MCF 10A (cell line): ENCODE measurements around the gene RPS18. TPM values are rescaled to one million over a fixed set of nuclear protein-coding genes. Genes with fewer than 3 reads are reported as not detected.
"Not testable (repeated sequence)": the region's sequence is repeated elsewhere in the genome, so short reads cannot be mapped to it uniquely, and the experiment has no call there.

ENCODE experiments used
- Bru-seq: library from RNA; stranded (reverse); fragments of 400-500 nt; gene quantifications from one replicate; lab custom pipeline; 2021; lab: Mats Ljungman, UMichigan
- BruChase-seq, 2 experiments: library from RNA; stranded (reverse); fragments of 400-500 nt; gene quantifications; one replicate each; lab custom pipeline; 2021; lab: Mats Ljungman, UMichigan
- BruUV-seq: library from RNA; stranded (reverse); fragments of 400-500 nt; replicated peaks from 2 replicates; lab custom pipeline; 2021; lab: Mats Ljungman, UMichigan
- CTCF ChIA-PET: fragments of 300-600 bp; sonication (Branson Sonifier 250); formaldehyde crosslinking; extraction: SDS; loops from one replicate; lab custom pipeline; 2021; ENCODE audit warnings: antibody characterized with exemption, inconsistent platforms; lab: Yijun Ruan, JAX
- POLR2A ChIA-PET: fragments of 300-600, 350-650 bp; sonication (Branson Sonifier 250); formaldehyde crosslinking; extraction: SDS; loops from one replicate; lab custom pipeline; 2020; ENCODE audit warnings: antibody characterized with exemption, inconsistent platforms; lab: Yijun Ruan, JAX
- DNase-seq: peaks from one replicate; pipeline ENCODE4 v3.0.0-alpha.2; 2018; ENCODE audit not compliant: unreplicated experiment
- H3K27ac Mint-ChIP-seq: one replicate; pipeline ENCODE4 v1.8.0; 2022; ENCODE audit warnings: mild to moderate bottlenecking, low read depth, mixed read lengths; ENCODE audit not compliant: unreplicated experiment
- H3K27me3 Mint-ChIP-seq: one replicate; pipeline ENCODE4 v1.8.0; 2022; ENCODE audit warnings: mixed read lengths; ENCODE audit not compliant: insufficient read depth, unreplicated experiment
- H3K36me3 Mint-ChIP-seq: one replicate; pipeline ENCODE4 v1.8.0; 2022; ENCODE audit warnings: mild to moderate bottlenecking, moderate library complexity, mixed read lengths; ENCODE audit not compliant: insufficient read depth, unreplicated experiment
- H3K4me1 Mint-ChIP-seq: one replicate; pipeline ENCODE4 v1.8.0; 2022; ENCODE audit warnings: mixed read lengths; ENCODE audit not compliant: insufficient read depth, unreplicated experiment
- H3K4me3 Mint-ChIP-seq: one replicate; pipeline ENCODE4 v1.8.0; 2022; ENCODE audit warnings: mild to moderate bottlenecking, moderate library complexity, mixed read lengths; ENCODE audit not compliant: unreplicated experiment
- H3K9me3 Mint-ChIP-seq: one replicate; pipeline ENCODE4 v1.8.0; 2022; ENCODE audit warnings: mixed read lengths; ENCODE audit not compliant: unreplicated experiment
- CTCF ChIP-seq: fragments of 200-600 bp; IDR thresholded peaks from one replicate; pipeline ENCODE4 v1.8.0; 2022; ENCODE audit warnings: antibody characterized with exemption, mild to moderate bottlenecking; ENCODE audit not compliant: unreplicated experiment
- intact Hi-C: fragments of 100-400 bp; cut with micrococcal nuclease; formaldehyde crosslinking; loops from 2 replicates; pipeline ENCODE4 v1.14.1; 2022
- long read RNA-seq: library from polyadenylated mRNA; stranded (forward); transcript quantifications from one replicate; pipeline ENCODE4 v2.0.0, GENCODE V29; 2022
- total RNA-seq: library from RNA; stranded (reverse); gene quantifications from 2 replicates; pipeline ENCODE4 v1.2.3, GENCODE V29; 2022

The RPS18 gene
- total RNA-seq (4,063 and 4,680 TPM in 2 replicates), Bru-seq, nascent RNA (percentile 100 among the genes with signal in this experiment), BruChase-seq, experiment 1, labeled RNA remaining after a 6-hour chase (percentile 100 among the genes with signal in this experiment), BruChase-seq, experiment 2, labeled RNA remaining after a 2-hour chase (percentile 99 among the genes with signal in this experiment)
- long read RNA-seq, transcript RPS18-236 (5 exons, 996 nt), result minor isoform, 60 of 1,365 reads
- long read RNA-seq, transcript RPS18-230 (6 exons, 613 nt), result major isoform, 1,250 of 1,365 reads
- long read RNA-seq, transcript RPS18-235 (3 exons, 413 nt), result minor isoform, 8 of 1,365 reads
- long read RNA-seq, partial matches to known transcripts, result 24 of 1,365 reads
- long read RNA-seq, other reads (novel, unspliced or antisense), result 16 of 1,365 reads

GRCh38 chr6:33271468-33272274 is at the start of gene RPS18, which contains the start of gene VPS52:
Gene RPS18, plus strand, starts transcription at chr6:33272075. Its CDS starts 45 bp downstream, at chr6:33272120.
Gene VPS52, minus strand, starts transcription at chr6:33271876. Its CDS starts 201 bp downstream, at chr6:33271675.
- Mint-ChIP-seq H3K4me1 (peaks cover 34% of the 10 kb centered on the region), H3K27me3 (no peaks in the 10 kb centered on the region), H3K36me3 (peaks cover 86% of the 10 kb centered on the region), H3K4me3 (peak within 1 kb of the TSS; percentile 99), H3K27ac (peak within 1 kb of the TSS; percentile 100), H3K9me3 (no peaks in the 10 kb centered on the region)
- BruUV-seq, result TSS peak; percentile 81
- no peak for TF ChIP-seq CTCF
- CTCF ChIA-PET, result interaction anchor here (0.6 to 1.5 kb wide), 8 partner anchors 8 to 1150 kb away, joined by 3 to 10 read pairs (median 3); no protein-coding TSS in a partner anchor
- DNase-seq, result peak; percentile 99
- POLR2A ChIA-PET, result interaction anchor here (0.6 to 5.4 kb wide), 46 partner anchors 10 to 1730 kb away, joined by 3 to 155 read pairs (median 5); partner anchors contain the start of genes BAG6, BAK1, BRD2 and CUTA
- intact Hi-C loops, result no loop called here

- H3K9me3 Mint-ChIP-seq, intact Hi-C loops, H3K4me3 Mint-ChIP-seq, H3K27ac Mint-ChIP-seq, H3K36me3 Mint-ChIP-seq, DNase-seq, H3K4me1 Mint-ChIP-seq, BruUV-seq: not testable (repeated sequence)
- ChIA-PET POLR2A (interaction anchor here (0.6 to 1.0 kb wide), 3 partner anchors 21 to 1416 kb away, joined by 3 to 4 read pairs (median 3); no protein-coding TSS in a partner anchor), CTCF (interaction anchor here (0.6 to 1.0 kb wide), 2 partner anchors 107 to 240 kb away, joined by 3 read pairs; no protein-coding TSS in a partner anchor)
- H3K27me3 Mint-ChIP-seq, result peaks cover 66% of the 10 kb centered on the region
Observed at GRCh38 chr6:33226503-33227120, 45.3 kb upstream of the RPS18 start.

- H3K4me3 Mint-ChIP-seq, result no peak overlapping the region
Observed at GRCh38 chr6:33235221-33235634, 36.6 kb upstream of the RPS18 start.

More at GRCh38 chr6:33235221-33235634, 36.6 kb upstream of the RPS18 start:
- Mint-ChIP-seq H3K27me3 (peaks cover 61% of the 10 kb centered on the region), H3K27ac (no peak overlapping the region), H3K9me3 (no peaks in the 10 kb centered on the region), H3K4me1 (no peaks in the 10 kb centered on the region), H3K36me3 (no peaks in the 10 kb centered on the region)
- BruUV-seq, result no TSS peak
- no peak for TF ChIP-seq CTCF
- intact Hi-C loops, result no loop called here
- DNase-seq, result no peak
- CTCF ChIA-PET, result interaction anchor here (0.7 to 1.5 kb wide), 5 partner anchors 9 to 250 kb away, joined by 3 to 5 read pairs (median 4); no protein-coding TSS in a partner anchor
- POLR2A ChIA-PET, result no interaction called here
